ENCODE results near the gene AKR1C1. TPM values are rescaled to one million over a fixed set of nuclear protein-coding genes. Genes with fewer than 3 reads are reported as not detected.
"Not testable (repeated sequence)": the region's sequence is repeated elsewhere in the genome, so short reads cannot be mapped to it uniquely, and the experiment has no call there.

The AKR1C1 gene
- total RNA-seq, 2 donors from 2014 or later, result 0.93 to 2.0 TPM

GRCh38 chr10:4943821-4944220, 19.4 kb upstream of the AKR1C1 start:
- peaks cover 0 to 4% of the 10 kb centered on the region in 2 donors for H3K36me3 Mint-ChIP-seq

GRCh38 chr10:4944841-4945240, 18.4 kb upstream of the AKR1C1 start:
- H3K27ac Mint-ChIP-seq, result no peak overlapping the region
- peaks cover 0 to 4% of the 10 kb centered on the region in 2 donors for H3K36me3 Mint-ChIP-seq
- DNase-seq (ENCODE audit: low spot score in 2 of 2), result no peak
- no peak for ATAC-seq
- H3K9me3 Mint-ChIP-seq, result no peaks in the 10 kb centered on the region

More at GRCh38 chr10:4943821-4944220, 19.4 kb upstream of the AKR1C1 start:
- no peaks in the 10 kb centered on the region for H3K9me3 Mint-ChIP-seq
- DNase-seq (ENCODE audit: low spot score in 2 of 2) (no peak), ATAC-seq (no peak)
- no peak overlapping the region for H3K27ac Mint-ChIP-seq

GRCh38 chr10:4945766-4946717, 17.2 kb upstream of the AKR1C1 start:
- Mint-ChIP-seq H3K27ac (peak overlapping the region in 1 of 2 donors; percentile 40), H3K9me3 (no peaks in the 10 kb centered on the region), H3K36me3 (peaks cover 0 to 4% of the 10 kb centered on the region in 2 donors)
- ATAC-seq (no peak), DNase-seq (ENCODE audit: low spot score in 2 of 2) (no peak)

GRCh38 chr10:4947039-4947634, 16.1 kb upstream of the AKR1C1 start:
- no peaks in the 10 kb centered on the region for H3K9me3 Mint-ChIP-seq
- H3K36me3 Mint-ChIP-seq, result peaks cover 0 to 4% of the 10 kb centered on the region in 2 donors
- DNase-seq (ENCODE audit: low spot score in 2 of 2), result no peak
- ATAC-seq, result no peak
- no peak overlapping the region for H3K27ac Mint-ChIP-seq

- Mint-ChIP-seq H3K36me3 (peaks cover 0 to 4% of the 10 kb centered on the region in 2 donors), H3K9me3 (no peaks in the 10 kb centered on the region), H3K27ac (no peak overlapping the region)
- ATAC-seq (no peak), DNase-seq (ENCODE audit: low spot score in 2 of 2) (no peak)
These were observed 15.3 kb upstream of the AKR1C1 start for GRCh38 chr10:4947635-4948596.

- DNase-seq (ENCODE audit: low spot score in 2 of 2); ATAC-seq; H3K9me3 Mint-ChIP-seq; H3K36me3 Mint-ChIP-seq; H3K27ac Mint-ChIP-seq: not testable (repeated sequence)
These were observed 11.6 kb upstream of the AKR1C1 start for GRCh38 chr10:4951512-4952162.

GRCh38 chr10:4953405-4953804, 9.8 kb upstream of the AKR1C1 start:
- Mint-ChIP-seq H3K9me3 (no peaks in the 10 kb centered on the region), H3K27ac (no peak overlapping the region), H3K36me3 (no peaks in the 10 kb centered on the region)
- DNase-seq (ENCODE audit: low spot score in 2 of 2) (no peak), ATAC-seq (no peak)

GRCh38 chr10:4956088-4956487, 7.1 kb upstream of the AKR1C1 start:
- H3K36me3 Mint-ChIP-seq; DNase-seq (ENCODE audit: low spot score in 2 of 2); H3K9me3 Mint-ChIP-seq: not testable (repeated sequence)

GRCh38 chr10:4956955-4957645, 6.1 kb upstream of the AKR1C1 start:
- not testable (repeated sequence) for ATAC-seq; H3K36me3 Mint-ChIP-seq; DNase-seq (ENCODE audit: low spot score in 2 of 2); H3K9me3 Mint-ChIP-seq
- H3K27ac Mint-ChIP-seq, result peak overlapping the region in 1 of 2 donors; percentile 72

More at GRCh38 chr10:4956088-4956487, 7.1 kb upstream of the AKR1C1 start:
- ATAC-seq, H3K27ac Mint-ChIP-seq: not testable (repeated sequence)

GRCh38 chr10:4961558-4961957, 1.7 kb upstream of the AKR1C1 start:
- H3K27ac Mint-ChIP-seq, ATAC-seq: not testable (repeated sequence)

GRCh38 chr10:4962308-4962707, 907 bp upstream of the AKR1C1 start:
- not testable (repeated sequence) for ATAC-seq; H3K9me3 Mint-ChIP-seq; DNase-seq (ENCODE audit: low spot score in 2 of 2); H3K36me3 Mint-ChIP-seq; H3K27ac Mint-ChIP-seq

More at GRCh38 chr10:4961558-4961957, 1.7 kb upstream of the AKR1C1 start:
- H3K9me3 Mint-ChIP-seq; H3K36me3 Mint-ChIP-seq; DNase-seq (ENCODE audit: low spot score in 2 of 2): not testable (repeated sequence)

GRCh38 chr10:4963815-4964154, 570 bp downstream of the AKR1C1 start:
- H3K27ac Mint-ChIP-seq; ATAC-seq; H3K36me3 Mint-ChIP-seq; H3K9me3 Mint-ChIP-seq; DNase-seq (ENCODE audit: low spot score in 2 of 2): not testable (repeated sequence)

- not testable (repeated sequence) for DNase-seq (ENCODE audit: low spot score in 2 of 2); ATAC-seq; H3K9me3 Mint-ChIP-seq; H3K36me3 Mint-ChIP-seq; H3K27ac Mint-ChIP-seq
These were observed 2.5 kb downstream of the AKR1C1 start for GRCh38 chr10:4965763-4966162.

- H3K9me3 Mint-ChIP-seq; DNase-seq (ENCODE audit: low spot score in 2 of 2); H3K27ac Mint-ChIP-seq; ATAC-seq; H3K36me3 Mint-ChIP-seq: not testable (repeated sequence)
These were observed 4.0 kb downstream of the AKR1C1 start for GRCh38 chr10:4967189-4967588.

GRCh38 chr10:4969289-4969688, 6.1 kb downstream of the AKR1C1 start:
- not testable (repeated sequence) for ATAC-seq; H3K27ac Mint-ChIP-seq; H3K9me3 Mint-ChIP-seq; DNase-seq (ENCODE audit: low spot score in 2 of 2); H3K36me3 Mint-ChIP-seq

Data from activated naive CD4-positive, alpha-beta T cell treated with anti-CD3 and anti-CD28 coated beads, Interleukin-2, amount 50 U/mL, for 72 hours (primary cell).